ENCODE data around the gene GALNT18. TPM values are rescaled to one million over a fixed set of nuclear protein-coding genes. Genes with fewer than 3 reads are reported as not detected.

Gene GALNT18
- total and polyA plus RNA-seq, 2 of the 4 experiments (the other 2 are of a cell fraction) = 9.5 to 11.3 TPM

DNA sequence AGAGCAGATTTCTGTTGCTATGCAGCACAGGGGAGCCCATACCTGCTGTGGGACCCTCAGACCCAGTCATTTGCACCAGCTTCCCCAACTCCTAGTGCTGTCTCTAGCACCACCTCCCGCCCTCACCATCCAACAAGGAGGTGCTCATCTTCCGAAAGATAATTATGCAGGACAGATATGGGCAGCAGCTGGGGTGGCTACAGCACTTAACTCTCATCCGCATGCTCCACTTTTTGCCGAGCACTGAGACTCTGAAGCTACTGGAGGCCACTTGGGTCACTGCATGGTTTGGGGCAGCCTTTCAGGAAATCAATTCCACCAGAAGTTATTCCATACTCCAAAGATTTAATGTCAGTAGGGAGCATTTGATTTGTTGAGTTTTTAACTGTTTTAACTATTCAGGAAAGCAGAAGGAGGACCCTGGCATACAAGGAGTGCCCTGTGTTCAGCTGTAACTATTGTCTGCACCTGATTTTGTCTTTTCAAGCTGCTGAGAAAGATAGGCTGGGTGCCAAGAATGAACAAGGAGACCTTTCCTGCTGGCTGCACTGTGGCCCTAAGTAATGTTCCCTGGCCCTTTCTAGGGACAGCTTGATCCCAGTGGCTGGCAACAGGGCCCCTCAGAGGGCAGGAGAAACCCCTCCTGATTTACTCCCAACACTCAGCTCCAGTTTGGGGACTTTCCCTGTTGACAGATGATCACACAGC is 201.5 kb downstream of the GALNT18 start:
- no peak overlapping the region for H2BK5ac ChIP-seq (ENCODE audit: low read depth, low read length, poor library complexity, severe bottlenecking)
- TF ChIP-seq, protein P1, sequence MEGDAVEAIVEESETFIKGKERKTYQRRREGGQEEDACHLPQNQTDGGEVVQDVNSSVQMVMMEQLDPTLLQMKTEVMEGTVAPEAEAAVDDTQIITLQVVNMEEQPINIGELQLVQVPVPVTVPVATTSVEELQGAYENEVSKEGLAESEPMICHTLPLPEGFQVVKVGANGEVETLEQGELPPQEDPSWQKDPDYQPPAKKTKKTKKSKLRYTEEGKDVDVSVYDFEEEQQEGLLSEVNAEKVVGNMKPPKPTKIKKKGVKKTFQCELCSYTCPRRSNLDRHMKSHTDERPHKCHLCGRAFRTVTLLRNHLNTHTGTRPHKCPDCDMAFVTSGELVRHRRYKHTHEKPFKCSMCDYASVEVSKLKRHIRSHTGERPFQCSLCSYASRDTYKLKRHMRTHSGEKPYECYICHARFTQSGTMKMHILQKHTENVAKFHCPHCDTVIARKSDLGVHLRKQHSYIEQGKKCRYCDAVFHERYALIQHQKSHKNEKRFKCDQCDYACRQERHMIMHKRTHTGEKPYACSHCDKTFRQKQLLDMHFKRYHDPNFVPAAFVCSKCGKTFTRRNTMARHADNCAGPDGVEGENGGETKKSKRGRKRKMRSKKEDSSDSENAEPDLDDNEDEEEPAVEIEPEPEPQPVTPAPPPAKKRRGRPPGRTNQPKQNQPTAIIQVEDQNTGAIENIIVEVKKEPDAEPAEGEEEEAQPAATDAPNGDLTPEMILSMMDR (conservative IDR thresholded peaks at IDR 0.05; ENCODE audit: low read depth, low read length) = no peak
- TF ChIP-seq CHD1 (IDR thresholded peaks at IDR 0.05; ENCODE audit: low read depth, low read length) (no peak), NFE2L2 (IDR thresholded peaks at IDR 0.05; ENCODE audit: low read depth, low read length) (no peak), SMC3 (IDR thresholded peaks at IDR 0.05; ENCODE audit: low read depth, low read length) (no peak)
- TF ChIP-seq, protein P2, sequence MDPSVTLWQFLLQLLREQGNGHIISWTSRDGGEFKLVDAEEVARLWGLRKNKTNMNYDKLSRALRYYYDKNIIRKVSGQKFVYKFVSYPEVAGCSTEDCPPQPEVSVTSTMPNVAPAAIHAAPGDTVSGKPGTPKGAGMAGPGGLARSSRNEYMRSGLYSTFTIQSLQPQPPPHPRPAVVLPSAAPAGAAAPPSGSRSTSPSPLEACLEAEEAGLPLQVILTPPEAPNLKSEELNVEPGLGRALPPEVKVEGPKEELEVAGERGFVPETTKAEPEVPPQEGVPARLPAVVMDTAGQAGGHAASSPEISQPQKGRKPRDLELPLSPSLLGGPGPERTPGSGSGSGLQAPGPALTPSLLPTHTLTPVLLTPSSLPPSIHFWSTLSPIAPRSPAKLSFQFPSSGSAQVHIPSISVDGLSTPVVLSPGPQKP (IDR thresholded peaks at IDR 0.05; ENCODE audit: borderline replicate concordance, low read depth, low read length) = no peak
- TF ChIP-seq, protein P3, sequence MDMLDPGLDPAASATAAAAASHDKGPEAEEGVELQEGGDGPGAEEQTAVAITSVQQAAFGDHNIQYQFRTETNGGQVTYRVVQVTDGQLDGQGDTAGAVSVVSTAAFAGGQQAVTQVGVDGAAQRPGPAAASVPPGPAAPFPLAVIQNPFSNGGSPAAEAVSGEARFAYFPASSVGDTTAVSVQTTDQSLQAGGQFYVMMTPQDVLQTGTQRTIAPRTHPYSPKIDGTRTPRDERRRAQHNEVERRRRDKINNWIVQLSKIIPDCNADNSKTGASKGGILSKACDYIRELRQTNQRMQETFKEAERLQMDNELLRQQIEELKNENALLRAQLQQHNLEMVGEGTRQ (IDR thresholded peaks at IDR 0.05; ENCODE audit: low read depth, low read length) = no peak
- H3K9me3 ChIP-seq (ENCODE audit: control insufficient read depth, insufficient read depth, low read length) = no peaks in the 10 kb centered on the region
- no peaks in the 10 kb centered on the region for H3K36me3 ChIP-seq (ENCODE audit: control insufficient read depth, insufficient read depth, low read length)
- POLR2A ChIA-PET (ENCODE audit: unreplicated experiment) = no interaction called here
- intact Hi-C loops (cut with micrococcal nuclease) (no loop called here), dilution Hi-C loops (cut with HindIII; ENCODE audit: low sequenced_read_pairs, unreplicated experiment) (no loop called here), in situ Hi-C loops (cut with MboI; ENCODE audit: low sequenced_read_pairs) (no loop called here)
- CTCF ChIA-PET = interaction anchor here (1.4 kb wide), 1 partner anchor 392 kb away, joined by 4 read pairs; no protein-coding TSS in a partner anchor
- H4K5ac ChIP-seq (ENCODE audit: low read depth, low read length) = no peak overlapping the region
- no peak overlapping the region for H2AK9ac ChIP-seq (replicated peaks; ENCODE audit: low read depth, low read length, poor library complexity)
- no peak overlapping the region for H3K4me2 ChIP-seq (ENCODE audit: low read depth, low read length)
- H3K23ac ChIP-seq (ENCODE audit: low read depth, low read length) = no peak overlapping the region
- no peaks in the 10 kb centered on the region for H3K9me1 ChIP-seq (ENCODE audit: insufficient read depth, low read length)
- H2AFZ ChIP-seq (replicated peaks; ENCODE audit: low read length, poor library complexity) = no peak overlapping the region
- no peak overlapping the region for H4K8ac ChIP-seq (ENCODE audit: low read depth in 2 of 2, low read length in 2 of 2)
- no TSS peak for BruUV-seq (replicated peaks)
- H3K4ac ChIP-seq (ENCODE audit: low read depth, low read length) = no peak overlapping the region
- no peak overlapping the region for H3K27ac ChIP-seq (ENCODE audit: insufficient read depth, low read length)
- H3K9ac ChIP-seq (ENCODE audit: low read depth, low read length) = no peak overlapping the region
- H2BK120ac ChIP-seq (ENCODE audit: low read depth, low read length) = no peak overlapping the region
- WGBS, 2 experiments (ENCODE audit: extremely low coverage in 2 of 2, insufficient read length in 1 of 2) = no CpG with 5 or more reads among the region's 4 CpGs
- DNase-seq (no peak), ATAC-seq (ENCODE audit: low read depth) (no peak)
- H3K27me3 ChIP-seq (ENCODE audit: control insufficient read depth, insufficient read depth, low read length) = no peaks in the 10 kb centered on the region
- H3K18ac ChIP-seq (ENCODE audit: low read depth, low read length) = no peak overlapping the region
- no peak overlapping the region for H3K56ac ChIP-seq (ENCODE audit: extremely low read depth, insufficient read depth, low read length)
- H3K4me3 ChIP-seq (ENCODE audit: insufficient read depth, low read depth, low read length) = no peak overlapping the region
- H2AK5ac ChIP-seq (ENCODE audit: low read depth, low read length) = no peak overlapping the region
- H3K4me1 ChIP-seq (ENCODE audit: control insufficient read depth, insufficient read depth, low read length) = peaks cover 8% of the 10 kb centered on the region; the same call in 1 of the 2 replicates
- no peaks in the 10 kb centered on the region for H4K20me1 ChIP-seq (ENCODE audit: insufficient read depth, low read length)
- H3K14ac ChIP-seq (replicated peaks; ENCODE audit: low read depth, low read length) = no peak overlapping the region
- no peak overlapping the region for H4K91ac ChIP-seq (ENCODE audit: insufficient read depth, low read depth, low read length)
- H3K79me1 ChIP-seq (ENCODE audit: low read depth in 1 of 2, low read length in 2 of 2) = no peaks in the 10 kb centered on the region
- H2BK15ac ChIP-seq (ENCODE audit: low read depth, low read length) = no peak overlapping the region
- H2BK20ac ChIP-seq (ENCODE audit: low read depth, low read length) = no peak overlapping the region

All from IMR-90 (cell line).